ENCODE measurements around the gene STARD3NL. TPM values are rescaled to one million over a fixed set of nuclear protein-coding genes. Genes with fewer than 3 reads are reported as not detected.
"Not testable (repeated sequence)": the region's sequence is repeated elsewhere in the genome, so short reads cannot be mapped to it uniquely, and the experiment has no call there.

The STARD3NL gene
- total RNA-seq, 1 donor from 2014 or later: 46.7 TPM

DNA sequence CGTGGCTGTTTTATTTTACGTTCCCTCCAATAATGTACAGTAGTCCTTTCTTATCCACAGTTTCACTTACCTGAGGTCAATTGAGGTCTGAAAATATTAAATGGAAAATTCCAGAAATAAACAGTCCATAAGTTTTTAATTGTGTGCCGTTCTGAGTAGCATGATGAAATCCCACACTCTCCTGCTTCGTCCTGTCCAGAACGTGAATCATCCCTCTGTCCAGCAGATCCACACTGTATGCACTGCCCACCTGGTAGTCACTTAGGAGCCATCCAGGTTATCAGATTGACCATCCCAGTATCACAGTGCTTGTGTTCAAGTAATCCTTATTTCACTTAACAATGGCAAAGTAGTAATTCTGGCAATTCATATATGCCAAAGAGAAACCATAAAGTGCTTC, 46.3 kb downstream of the STARD3NL start:
- TF ChIP-seq, protein P1, sequence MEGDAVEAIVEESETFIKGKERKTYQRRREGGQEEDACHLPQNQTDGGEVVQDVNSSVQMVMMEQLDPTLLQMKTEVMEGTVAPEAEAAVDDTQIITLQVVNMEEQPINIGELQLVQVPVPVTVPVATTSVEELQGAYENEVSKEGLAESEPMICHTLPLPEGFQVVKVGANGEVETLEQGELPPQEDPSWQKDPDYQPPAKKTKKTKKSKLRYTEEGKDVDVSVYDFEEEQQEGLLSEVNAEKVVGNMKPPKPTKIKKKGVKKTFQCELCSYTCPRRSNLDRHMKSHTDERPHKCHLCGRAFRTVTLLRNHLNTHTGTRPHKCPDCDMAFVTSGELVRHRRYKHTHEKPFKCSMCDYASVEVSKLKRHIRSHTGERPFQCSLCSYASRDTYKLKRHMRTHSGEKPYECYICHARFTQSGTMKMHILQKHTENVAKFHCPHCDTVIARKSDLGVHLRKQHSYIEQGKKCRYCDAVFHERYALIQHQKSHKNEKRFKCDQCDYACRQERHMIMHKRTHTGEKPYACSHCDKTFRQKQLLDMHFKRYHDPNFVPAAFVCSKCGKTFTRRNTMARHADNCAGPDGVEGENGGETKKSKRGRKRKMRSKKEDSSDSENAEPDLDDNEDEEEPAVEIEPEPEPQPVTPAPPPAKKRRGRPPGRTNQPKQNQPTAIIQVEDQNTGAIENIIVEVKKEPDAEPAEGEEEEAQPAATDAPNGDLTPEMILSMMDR (conservative IDR thresholded peaks at IDR 0.05): no peak
- Mint-ChIP-seq H3K27me3 (no peaks in the 10 kb centered on the region), H3K4me3 (no peak overlapping the region), H3K9me3 (no peaks in the 10 kb centered on the region), H3K4me1 (ENCODE audit: unreplicated experiment) (no peaks in the 10 kb centered on the region), H3K27ac (no peak overlapping the region), H3K36me3 (peaks cover 29% of the 10 kb centered on the region)
- DNase-seq (ENCODE audit: extremely low spot score, unreplicated experiment): no peak

DNA sequence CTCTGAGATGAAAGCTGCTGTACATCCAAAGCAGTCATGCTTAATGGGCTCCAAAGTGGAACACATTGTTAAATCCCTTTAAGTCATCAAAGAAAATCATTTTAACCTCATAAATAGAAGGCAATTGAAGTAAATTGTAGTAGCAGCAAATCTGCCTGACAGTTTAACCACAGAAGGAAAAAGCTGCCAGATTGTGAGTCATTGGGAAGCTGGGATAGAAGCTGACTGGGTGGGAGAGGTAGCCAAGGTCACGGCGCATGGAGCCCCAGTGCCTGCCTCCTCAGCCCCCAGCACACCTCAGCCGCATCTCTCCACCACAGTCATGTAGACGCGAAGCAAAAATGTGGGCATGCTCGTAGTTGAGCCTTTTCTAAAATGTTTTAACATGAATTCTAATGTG, 51.3 kb downstream of the STARD3NL start:
- no peaks in the 10 kb centered on the region for H3K4me1 Mint-ChIP-seq (ENCODE audit: unreplicated experiment)
- H3K27ac Mint-ChIP-seq: no peak overlapping the region
- TF ChIP-seq, protein P1 (conservative IDR thresholded peaks at IDR 0.05): no peak
- no peaks in the 10 kb centered on the region for H3K9me3 Mint-ChIP-seq
- no peaks in the 10 kb centered on the region for H3K27me3 Mint-ChIP-seq
- no peak overlapping the region for H3K4me3 Mint-ChIP-seq
- H3K36me3 Mint-ChIP-seq: peaks cover 24% of the 10 kb centered on the region
- DNase-seq (ENCODE audit: extremely low spot score, unreplicated experiment): no peak

DNA sequence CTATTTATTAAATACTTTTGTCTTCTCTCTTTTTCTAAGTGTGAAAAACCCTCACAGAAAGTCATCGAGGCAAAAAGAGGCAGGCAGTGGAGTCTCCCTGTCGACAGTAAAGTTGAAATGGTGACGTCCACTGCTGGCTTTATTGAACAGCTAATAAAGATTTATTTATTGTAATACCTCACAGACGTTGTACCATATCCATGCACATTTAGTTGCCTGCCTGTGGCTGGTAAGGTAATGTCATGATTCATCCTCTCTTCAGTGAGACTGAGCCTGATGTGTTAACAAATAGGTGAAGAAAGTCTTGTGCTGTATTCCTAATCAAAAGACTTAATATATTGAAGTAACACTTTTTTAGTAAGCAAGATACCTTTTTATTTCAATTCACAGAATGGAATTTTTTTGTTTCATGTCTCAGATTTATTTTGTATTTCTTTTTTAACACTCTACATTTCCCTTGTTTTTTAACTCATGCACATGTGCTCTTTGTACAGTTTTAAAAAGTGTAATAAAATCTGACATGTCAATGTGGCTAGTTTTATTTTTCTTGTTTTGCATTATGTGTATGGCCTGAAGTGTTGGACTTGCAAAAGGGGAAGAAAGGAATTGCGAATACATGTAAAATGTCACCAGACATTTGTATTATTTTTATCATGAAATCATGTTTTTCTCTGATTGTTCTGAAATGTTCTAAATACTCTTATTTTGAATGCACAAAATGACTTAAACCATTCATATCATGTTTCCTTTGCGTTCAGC, 52.0 kb downstream of the STARD3NL start:
- DNase-seq (ENCODE audit: extremely low spot score, unreplicated experiment): no peak
- Mint-ChIP-seq H3K27ac (no peak overlapping the region), H3K4me3 (no peak overlapping the region), H3K36me3 (peaks cover 21% of the 10 kb centered on the region), H3K27me3 (no peaks in the 10 kb centered on the region), H3K4me1 (ENCODE audit: unreplicated experiment) (no peaks in the 10 kb centered on the region), H3K9me3 (no peaks in the 10 kb centered on the region)
- TF ChIP-seq, protein P1 (conservative IDR thresholded peaks at IDR 0.05): no peak

DNA sequence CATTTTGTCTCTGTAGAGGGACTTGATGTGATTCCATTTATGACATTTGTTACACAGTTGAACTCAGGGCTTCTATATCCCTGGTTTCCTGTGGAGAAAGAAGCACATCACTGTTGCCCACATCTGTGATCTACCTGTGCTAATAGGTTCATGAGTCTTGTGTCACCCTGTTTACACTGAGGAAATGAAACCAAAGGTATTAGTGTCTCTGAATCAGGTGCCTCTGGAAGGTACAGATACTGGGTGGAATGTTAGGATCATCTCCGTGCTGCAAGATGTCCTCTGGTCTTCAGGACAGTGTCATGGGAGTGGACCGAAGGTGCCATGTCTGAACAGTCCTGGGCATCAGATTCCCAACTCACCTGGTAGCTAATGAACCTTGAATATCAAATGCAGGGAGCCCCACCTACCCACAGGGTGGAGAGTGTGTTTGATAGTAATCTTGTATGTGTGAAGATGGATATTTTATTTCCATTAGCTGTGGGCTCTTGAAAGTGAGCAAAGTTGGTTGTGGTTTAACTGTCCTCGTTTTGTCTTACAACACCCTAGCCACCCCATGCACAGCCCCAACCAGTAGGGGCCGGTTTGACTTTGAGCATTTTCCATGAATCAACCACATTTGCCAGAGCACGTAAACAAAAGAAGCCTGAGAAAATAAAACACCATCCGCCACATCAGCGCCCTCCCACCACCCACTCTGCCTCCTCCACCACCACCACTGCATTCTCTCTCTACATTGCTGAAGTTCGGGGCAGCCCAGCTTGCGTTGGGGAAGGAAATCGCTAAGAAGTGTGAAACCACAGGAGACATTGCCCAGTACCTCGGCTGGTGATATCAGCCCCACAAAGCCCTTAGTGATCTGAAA, 54.7 kb downstream of the STARD3NL start:
- Mint-ChIP-seq H3K27me3 (no peaks in the 10 kb centered on the region), H3K9me3 (no peaks in the 10 kb centered on the region), H3K36me3 (peaks cover 21% of the 10 kb centered on the region), H3K4me1 (ENCODE audit: unreplicated experiment) (no peaks in the 10 kb centered on the region), H3K27ac (no peak overlapping the region), H3K4me3 (no peak overlapping the region)
- no peak for DNase-seq (ENCODE audit: extremely low spot score, unreplicated experiment)
- TF ChIP-seq, protein P1 (conservative IDR thresholded peaks at IDR 0.05): no peak

DNA sequence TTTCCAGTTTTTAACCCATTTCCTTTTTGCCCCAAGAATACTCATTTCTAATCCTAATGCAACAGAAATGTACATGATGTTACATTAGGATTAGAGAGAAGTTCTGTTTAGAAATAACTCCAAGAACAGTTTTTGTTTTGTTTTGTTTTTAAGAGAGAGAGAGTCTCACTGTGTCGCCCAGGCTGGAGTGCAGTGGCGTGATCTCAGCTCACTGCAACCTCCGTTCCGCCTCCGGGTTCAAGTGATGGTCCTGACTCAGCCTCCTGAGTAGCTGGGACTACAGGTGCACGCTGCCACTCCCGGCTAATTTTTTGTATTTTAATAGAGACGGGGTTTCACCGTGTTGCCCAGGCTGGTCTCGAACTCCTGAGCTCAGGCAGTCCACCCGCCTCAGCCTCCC, 56.7 kb downstream of the STARD3NL start:
- not testable (repeated sequence) for H3K4me1 Mint-ChIP-seq (ENCODE audit: unreplicated experiment); H3K27ac Mint-ChIP-seq; H3K9me3 Mint-ChIP-seq; H3K4me3 Mint-ChIP-seq; H3K27me3 Mint-ChIP-seq; DNase-seq (ENCODE audit: extremely low spot score, unreplicated experiment)
- H3K36me3 Mint-ChIP-seq: peaks cover 18% of the 10 kb centered on the region

DNA sequence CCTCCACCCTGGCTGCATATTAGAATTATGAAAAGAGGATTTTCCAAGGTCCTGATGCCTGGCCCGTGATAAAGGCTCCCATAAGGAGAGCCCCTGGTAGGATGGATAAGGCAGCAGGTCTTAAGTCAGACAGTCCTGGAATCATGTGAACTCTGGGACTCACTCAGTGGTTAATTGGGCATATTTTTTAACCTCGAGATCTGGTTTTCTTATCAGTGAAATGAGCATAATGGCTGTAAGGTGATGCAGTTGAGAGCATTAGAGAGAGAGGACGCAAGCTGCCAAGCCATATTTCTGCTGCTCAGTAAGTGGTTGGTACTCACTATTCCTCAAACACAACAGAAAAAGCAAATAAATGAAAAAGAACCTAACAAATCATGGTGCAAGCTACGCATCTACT, 57.6 kb downstream of the STARD3NL start:
- Mint-ChIP-seq H3K36me3 (peaks cover 12% of the 10 kb centered on the region), H3K4me1 (ENCODE audit: unreplicated experiment) (no peaks in the 10 kb centered on the region), H3K27ac (no peak overlapping the region), H3K4me3 (no peak overlapping the region), H3K9me3 (no peaks in the 10 kb centered on the region), H3K27me3 (no peaks in the 10 kb centered on the region)
- no peak for DNase-seq (ENCODE audit: extremely low spot score, unreplicated experiment)
- TF ChIP-seq, protein P1 (conservative IDR thresholded peaks at IDR 0.05): no peak

DNA sequence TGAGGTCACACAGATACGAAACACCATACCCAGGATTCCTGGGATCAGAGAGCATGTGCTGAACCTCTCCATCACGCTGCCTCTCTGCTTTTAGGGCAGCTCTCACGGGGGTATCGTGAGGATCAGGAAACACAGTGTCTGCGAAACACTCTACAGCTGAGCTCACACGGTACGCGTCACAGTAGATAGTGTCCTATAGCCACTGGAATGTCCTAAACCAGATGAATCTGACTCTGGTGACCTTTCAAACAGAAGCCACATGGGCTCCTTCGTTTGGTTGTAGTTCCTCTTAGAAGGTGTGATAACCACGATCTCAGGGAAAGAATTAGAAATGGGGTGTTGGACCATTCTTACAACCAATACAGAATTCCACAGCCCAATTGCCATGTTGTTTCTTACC, 61.1 kb downstream of the STARD3NL start:
- H3K36me3 Mint-ChIP-seq; H3K9me3 Mint-ChIP-seq; H3K27me3 Mint-ChIP-seq; H3K4me1 Mint-ChIP-seq (ENCODE audit: unreplicated experiment); H3K4me3 Mint-ChIP-seq; H3K27ac Mint-ChIP-seq; DNase-seq (ENCODE audit: extremely low spot score, unreplicated experiment): not testable (repeated sequence)
